GM03348 (cell line): ENCODE data around the gene RTKN.

Source experiments
- DNase-seq: peaks from one replicate; pipeline ENCODE4 v3.0.0; 2012; ENCODE audit warnings: low spot score

RTKN gene

DNA sequence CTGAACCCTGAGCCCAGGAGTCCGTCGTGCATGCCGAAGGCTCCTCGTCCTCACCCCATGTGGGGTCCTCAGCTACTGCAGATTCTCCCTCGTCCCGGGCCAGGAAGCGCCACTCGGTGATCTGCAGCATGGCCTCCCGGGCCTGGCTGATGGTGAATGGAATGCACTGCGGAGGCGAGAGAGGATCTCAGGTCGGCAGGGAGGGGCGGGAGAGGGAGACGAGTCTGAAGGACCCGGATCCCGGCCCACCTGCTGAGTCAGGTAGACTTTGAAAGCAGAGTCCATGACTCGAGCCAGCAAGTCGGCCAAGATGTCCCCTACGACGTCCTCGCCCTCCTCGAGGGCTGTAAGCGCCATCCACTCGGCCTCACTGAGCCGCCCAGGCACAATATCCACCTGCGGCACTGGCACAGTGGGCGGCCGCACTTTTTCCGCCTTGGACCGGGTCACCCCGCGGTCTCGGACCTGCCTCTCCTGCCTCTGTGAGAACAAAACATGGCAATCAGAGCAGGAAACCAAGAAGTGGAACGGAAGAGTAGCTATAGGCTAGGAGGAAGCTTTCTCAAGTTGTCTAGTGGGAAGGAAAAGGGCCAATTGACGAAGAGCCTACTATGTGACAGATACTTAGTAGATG is 25.9 kb downstream of the RTKN start:
- DNase-seq, result no peak

DNA sequence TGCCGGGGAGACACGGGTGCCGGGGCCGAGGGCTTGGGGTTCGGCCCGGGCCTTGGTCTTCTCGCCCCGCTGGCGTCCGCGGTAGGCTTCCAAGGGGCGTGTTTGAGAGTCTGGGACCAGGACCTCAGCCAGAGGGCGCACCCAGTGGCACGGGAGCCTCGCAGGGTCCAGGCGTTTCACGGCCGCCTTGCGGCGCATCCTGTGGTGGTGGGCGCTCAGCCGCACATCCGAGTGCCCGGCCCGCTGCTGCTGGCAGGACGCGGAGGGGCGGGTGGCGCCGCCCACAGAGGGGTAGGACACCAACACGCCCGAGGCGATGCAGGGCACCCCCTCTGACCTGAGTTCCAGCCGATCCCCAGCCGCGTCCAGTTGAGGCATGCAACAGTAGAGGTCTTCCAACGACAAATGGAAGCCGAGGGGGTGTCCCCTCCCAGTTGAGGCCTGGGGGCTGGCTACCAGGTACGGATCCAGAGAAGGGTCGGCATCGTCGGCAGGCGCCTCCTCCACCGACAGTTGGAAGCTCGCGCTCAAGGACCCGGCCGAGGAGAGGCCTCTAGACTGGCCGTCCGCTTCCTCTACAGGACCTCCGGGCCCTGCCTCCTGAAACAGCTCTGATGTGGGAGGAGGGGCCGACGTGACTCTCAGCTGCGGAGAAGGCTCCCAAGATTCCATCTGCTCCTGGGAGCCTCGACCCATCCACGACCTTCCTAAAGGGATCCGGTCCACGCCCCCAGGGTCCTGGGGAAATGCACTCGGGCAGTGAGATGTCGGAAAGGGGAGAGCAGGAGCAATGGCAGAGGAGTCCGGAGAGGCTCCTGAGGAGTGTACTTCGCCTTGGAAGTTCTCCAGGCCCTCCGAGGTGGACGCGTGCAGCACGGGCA is 26.6 kb downstream of the RTKN start:
- DNase-seq, result peak; percentile 71

- no peak for DNase-seq
These were observed 27.3 kb downstream of the RTKN start for GRCh38 chr2:74414441-74414840.

DNA sequence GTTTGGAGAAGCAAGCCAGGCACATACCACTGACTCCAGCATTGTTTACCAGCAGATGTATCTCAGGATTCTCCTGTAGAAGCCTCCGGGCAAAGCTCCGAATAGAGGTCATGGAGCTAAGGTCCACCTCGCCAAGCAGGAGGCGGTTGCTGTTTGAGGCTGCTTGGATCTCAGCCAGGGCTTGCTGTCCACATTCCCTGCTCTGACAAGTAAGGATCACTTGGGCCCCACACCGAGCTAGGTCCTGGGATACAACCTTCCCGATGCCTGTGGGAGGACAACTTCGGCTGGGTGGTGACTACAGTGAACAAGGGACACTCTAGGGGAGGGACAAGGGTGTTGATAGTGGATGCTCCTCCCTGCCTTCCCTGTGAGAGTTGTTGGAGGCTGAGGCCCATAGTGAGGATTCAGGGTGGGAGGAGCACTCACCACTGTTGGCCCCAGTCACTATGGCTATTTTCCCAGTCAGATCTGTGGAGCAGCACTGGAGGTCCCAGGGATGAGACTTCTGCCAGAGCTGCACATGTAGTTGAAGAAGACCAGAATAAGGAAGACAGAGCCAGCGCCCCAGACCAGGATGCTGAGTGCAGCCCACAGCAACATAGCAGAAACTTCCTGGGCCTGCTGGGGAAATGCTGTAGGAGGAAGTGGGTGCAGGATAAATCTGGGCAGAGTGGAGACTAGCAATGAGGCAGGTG is 28.6 kb downstream of the RTKN start:
- DNase-seq, result no peak

DNA sequence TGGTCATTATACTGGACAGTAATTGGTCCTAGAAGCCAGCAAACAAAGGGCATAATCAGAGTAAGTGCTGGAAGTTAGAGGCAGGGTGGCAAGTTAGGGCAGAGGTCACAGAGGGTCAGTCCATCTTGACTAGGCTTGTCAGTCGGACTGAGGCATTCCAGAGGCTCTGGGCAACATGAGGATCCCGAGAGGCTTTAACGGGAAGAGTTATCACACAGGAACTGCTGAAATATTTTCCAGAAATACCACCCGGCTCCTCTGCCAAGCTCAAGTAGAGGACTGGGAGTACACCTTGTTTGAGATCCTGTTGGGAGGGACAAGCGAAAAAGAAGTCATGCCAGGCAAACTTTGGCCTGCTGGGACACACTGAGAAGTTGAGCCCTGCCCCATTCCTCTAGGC is 34.1 kb downstream of the RTKN start:
- DNase-seq, result no peak

- no peak for DNase-seq
These were observed 35.7 kb downstream of the RTKN start for GRCh38 chr2:74406035-74406434.

- no peak for DNase-seq
These were observed 39.8 kb downstream of the RTKN start for GRCh38 chr2:74401891-74402290.

GRCh38 chr2:74399785-74400184 is 42.0 kb downstream of the RTKN start:
- peak; percentile 54 for DNase-seq

- DNase-seq, result no peak
These were observed 45.6 kb downstream of the RTKN start for GRCh38 chr2:74396149-74396548.

DNA sequence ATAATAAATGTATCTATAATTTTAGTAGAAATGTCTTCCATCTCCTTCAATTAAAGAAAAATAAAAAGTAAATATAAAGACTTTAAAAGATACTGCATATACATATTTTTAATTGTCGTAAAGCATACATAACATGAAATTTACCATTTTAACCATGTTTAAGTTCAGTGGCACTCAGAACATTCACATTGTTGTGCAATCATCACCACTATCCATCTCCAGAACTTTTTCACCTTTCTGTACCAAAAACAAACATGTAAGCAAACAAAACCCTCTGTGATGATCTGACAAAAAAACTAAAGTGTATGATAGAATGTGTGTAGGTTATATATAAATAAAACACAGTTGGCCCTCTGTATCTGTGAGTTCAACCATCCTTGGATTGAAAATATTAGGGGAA is 48.2 kb downstream of the RTKN start:
- no peak for DNase-seq

GRCh38 chr2:74392449-74392743 is 49.3 kb downstream of the RTKN start:
- DNase-seq, result no peak

DNA sequence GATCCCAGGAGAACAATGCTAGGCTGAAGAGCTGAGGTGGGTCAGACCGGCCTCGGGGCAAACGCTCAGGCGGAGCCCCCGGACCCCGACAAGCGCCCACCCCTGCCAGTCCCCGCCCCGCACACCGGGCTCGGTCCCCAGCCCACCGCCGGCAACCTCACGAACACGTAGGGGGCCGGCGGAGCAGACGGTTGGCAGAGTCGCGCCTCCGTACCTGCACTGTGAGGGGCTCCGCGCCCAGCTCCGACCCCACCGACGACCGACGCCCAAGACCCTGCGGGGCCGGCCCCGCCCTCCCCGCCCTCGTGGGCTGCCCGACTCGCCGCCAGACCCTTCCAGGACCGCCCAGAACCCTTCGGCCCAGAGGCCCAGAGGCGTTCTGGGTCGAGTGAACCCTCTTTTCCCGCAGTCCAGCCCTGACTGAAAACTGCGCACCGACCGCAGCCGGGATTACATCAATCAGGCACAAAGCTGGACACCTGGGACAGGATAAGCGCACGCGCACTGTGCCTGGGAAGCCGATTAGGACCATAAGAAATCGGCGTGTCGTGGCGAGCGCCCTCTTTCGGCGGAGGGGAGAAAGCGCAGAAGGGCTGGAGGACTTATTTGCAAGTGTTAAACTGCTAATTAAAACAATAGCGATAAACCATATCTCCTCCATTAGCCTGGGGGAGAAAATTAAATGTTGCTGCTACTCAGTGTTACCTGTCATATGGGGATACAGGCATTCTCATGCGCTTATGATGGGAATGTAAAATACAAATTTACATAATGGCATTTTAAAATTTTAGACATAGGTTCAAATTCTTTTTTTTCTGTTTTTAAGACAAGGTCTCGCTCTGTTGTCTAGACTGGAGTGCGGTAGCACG is 49.9 kb downstream of the RTKN start:
- DNase-seq, result peak; percentile 94

DNA sequence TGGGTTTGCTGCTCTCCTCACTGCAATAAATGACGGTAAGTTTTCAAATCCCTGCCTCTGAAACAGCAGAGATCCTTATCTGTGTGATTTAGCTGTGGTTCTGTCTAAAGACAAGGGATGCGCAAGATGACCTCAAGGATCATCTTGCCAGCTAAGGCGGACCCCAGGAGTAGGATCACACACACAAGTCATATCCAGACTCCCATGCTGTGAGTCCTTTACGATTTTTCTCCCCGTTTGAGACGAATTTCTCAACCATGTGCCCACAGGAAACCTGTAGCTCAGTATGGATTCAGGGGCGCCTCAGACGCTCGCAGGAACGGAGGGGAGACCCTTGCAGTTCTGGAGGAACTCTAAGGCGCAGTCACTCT is 50.5 kb downstream of the RTKN start:
- DNase-seq, result peak; percentile 51

DNA sequence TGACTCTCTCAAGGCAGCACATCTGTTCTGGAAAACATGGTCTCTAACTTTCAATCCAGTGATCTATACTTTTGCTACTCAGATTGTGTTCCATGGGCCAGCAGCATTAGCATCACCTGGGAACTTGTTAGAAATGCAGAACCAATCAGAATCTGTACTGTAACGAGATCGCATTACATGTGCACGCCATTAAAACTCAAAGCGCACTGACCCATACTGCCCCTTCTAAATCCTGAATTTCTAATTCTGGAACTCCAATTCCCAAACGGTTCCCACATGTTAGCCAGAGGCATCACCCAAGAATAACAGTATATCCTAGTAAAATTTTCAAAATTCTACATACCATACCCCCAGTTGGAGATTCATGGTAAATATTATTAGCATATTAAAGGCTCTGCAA is 51.1 kb downstream of the RTKN start:
- DNase-seq, result no peak

DNA sequence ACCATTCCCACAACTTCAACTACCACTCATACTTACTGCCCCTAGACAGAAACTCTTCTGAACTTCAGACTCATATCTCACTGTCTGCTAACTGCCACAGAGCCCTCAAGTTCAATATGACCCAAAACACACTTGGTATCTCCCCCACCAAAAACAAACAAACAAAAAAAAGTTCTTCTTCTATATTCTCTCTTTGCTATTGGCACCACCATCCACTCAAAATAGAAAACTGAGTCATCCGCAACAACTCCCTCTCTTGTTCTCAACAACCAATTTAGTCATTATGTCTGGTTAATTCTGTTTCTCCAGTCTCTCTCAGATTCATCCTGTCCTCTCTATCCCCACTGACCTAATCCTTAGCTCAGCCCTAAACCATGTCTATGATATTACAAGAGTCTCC is 54.4 kb downstream of the RTKN start:
- peak; percentile 54 for DNase-seq

DNA sequence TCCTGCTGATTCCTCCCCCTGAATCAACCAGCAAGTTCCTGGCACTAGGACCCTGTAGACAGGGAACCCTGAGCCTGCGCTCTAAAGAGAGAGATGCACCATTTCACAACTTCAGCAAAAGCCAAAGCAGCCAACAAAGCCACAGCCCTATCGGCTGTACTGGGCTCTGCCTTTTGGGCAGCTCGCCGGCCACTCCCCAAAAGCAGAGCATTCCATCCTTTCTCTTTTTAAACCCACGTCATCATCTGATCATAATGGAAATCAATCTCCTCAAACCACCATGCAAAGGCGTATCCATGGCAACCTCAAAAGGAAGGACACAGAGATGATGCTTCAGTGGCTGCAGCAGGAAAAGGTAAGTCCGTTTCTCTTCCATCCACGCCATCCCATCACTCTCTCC is 56.3 kb downstream of the RTKN start:
- no peak for DNase-seq

DNA sequence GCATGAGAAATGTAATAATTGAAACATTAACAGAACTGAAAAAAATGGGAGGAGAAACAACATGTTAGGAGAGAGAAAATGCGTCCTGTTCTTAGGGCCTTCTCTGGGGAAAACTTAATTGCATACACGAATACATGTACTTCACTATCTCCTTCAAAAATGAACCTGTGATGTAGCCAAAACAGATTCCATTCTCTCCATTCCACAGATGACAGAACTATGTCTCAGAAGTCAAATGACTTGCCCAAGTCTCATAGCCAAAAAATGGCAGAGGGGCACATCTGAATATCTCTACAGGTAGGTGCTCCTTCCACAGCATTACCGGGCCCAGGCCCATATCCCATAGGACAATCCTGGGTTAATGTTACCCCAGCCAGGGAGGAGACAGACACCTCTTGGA is 57.7 kb downstream of the RTKN start:
- DNase-seq, result peak; percentile 54

DNA sequence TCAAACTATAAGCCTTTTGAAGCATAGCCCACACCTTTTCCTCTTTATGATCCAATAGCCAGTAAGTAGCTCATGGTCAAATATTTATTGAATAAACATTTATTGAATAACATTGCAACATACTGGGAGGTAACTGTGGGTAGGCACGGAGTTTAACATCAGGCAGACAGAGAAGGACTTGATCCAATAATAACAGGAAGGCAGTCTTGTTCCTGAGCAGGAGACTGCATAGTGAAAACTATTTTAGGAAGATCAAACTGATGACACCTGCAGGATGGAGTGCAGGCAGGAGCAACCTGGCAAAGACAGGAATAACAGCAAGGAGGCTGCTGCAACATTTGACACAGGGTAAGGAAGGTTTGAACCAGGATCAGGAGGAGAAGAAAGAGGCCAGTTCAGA is 58.5 kb downstream of the RTKN start:
- peak; percentile 68 for DNase-seq

DNA sequence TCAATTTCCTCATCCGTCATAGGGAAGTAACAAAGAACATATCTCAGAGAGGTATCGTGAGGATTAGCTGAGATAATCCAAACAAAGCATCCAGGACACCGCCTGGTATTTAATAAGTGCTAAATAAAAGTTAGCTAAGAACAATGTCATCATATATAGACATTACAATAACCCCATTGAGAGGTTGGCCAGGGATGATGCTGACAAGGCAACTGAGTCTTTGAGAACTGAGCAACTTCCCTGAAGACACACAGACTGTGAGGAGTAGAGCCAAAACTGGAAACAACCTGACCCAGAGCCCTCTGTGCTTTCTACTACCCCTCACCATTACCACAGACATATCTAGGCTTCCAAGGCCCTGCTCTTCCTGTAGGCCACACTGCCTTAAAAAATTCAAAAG is 60.0 kb downstream of the RTKN start:
- DNase-seq, result no peak

DNA sequence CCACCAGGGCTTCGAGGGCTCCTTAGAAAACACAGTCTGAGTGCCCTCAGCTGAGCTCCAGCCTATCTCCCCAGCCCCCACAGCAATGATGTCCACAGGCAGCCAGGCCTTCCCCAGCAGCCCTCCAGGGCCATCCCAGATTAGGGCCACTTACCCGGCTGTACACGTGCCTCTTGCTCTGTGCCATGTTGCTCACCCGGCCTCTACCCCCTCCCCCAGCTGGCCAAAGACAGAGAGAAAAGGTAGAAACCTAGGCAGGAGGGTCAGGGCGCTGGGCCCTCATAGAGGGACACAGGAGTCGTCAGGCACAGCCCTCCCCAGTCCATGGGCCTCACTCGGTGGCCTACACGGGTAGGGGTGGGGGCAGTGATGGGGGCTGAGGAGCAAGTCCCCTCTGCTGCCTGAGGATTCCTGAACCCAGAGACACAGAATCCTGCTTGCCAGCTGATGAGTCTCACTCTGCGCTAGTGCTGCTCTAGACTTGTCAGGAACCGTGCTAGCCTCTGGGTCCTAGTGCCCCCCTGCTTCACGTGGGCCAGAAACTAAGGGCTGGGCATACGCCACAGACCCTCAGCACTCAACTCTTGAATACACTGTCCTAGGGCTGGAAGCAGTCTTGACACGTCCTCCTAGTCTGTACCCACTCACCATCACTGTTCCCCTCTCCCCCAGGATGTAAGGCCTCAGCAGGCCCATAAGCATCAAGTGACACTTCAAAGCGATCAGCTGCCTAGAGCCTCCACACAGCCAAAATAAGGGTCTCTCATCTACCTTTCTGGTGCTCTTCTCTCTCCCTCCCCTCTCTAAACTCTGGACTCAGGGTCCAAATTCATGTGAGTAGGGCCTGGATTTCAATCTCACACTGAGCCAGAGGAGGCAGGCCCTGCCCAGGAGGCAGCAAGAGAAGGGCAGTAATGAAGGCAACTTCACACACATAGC is 61.6 kb downstream of the RTKN start, which contains the start of gene DCTN1:
Gene DCTN1, minus strand, starts transcription at position 461 of the 939 bp plus-strand sequence. Its CDS starts 274 bp downstream, at position 187.
- peak; percentile 87 for DNase-seq

DNA sequence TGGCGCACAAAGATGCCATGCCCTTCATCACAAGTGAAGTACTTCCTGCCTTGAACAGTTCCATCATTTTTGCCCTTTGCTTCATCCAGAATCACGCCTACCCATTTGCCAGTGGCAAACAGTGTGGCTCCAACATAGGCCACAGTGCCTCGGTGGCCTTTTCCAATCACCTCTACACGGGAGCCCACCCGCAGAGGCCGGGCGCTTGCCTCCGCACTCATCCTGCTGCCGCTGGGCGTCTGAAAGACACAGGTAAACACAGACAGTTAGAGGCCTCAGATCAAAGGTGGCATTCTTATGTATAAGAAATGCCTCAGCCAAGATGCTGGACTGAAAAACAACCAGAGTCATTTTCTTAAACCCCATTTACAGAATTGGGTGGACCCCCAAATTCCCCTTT is 63.7 kb downstream of the RTKN start:
- no peak for DNase-seq
